H9 (cell line): ENCODE data around the gene OPRL1. TPM values are rescaled to one million over a fixed set of nuclear protein-coding genes. Genes with fewer than 3 reads are reported as not detected.

Experiments
- DNase-seq: peaks from one replicate; pipeline ENCODE4 v3.0.0-alpha.2; 2017
- H2AFZ ChIP-seq: one replicate; pipeline ENCODE4 v1.6.1; 2013; ENCODE audit warnings: mild to moderate bottlenecking, low read length, control low read depth, moderate library complexity
- H2AK5ac ChIP-seq: 2 replicates; pipeline ENCODE4 v1.6.1; 2013; ENCODE audit warnings: low read length, control low read depth, mixed read lengths; ENCODE audit not compliant: insufficient read length
- H2BK120ac ChIP-seq: one replicate; pipeline ENCODE4 v1.6.1; 2013; ENCODE audit warnings: low read depth, mild to moderate bottlenecking, low read length, control low read depth, inconsistent platforms; ENCODE audit not compliant: poor library complexity, severe bottlenecking
- H2BK12ac ChIP-seq: 2 replicates; pipeline ENCODE4 v1.6.1; 2013; ENCODE audit warnings: low read length, control low read depth, mixed read lengths, low read depth; ENCODE audit not compliant: insufficient read length
- H2BK15ac ChIP-seq: 2 replicates; pipeline ENCODE4 v1.6.1; 2013; ENCODE audit warnings: low read depth, low read length, control low read depth
- H2BK20ac ChIP-seq: one replicate; pipeline ENCODE4 v1.6.1; 2013; ENCODE audit warnings: low read depth, mild to moderate bottlenecking, low read length, control low read depth, inconsistent platforms; ENCODE audit not compliant: poor library complexity, severe bottlenecking
- H2BK5ac ChIP-seq: 2 replicates; pipeline ENCODE4 v1.6.1; 2013; ENCODE audit warnings: low read length, control low read depth, mixed read lengths; ENCODE audit not compliant: insufficient read length
- H3K14ac ChIP-seq: 2 replicates; pipeline ENCODE4 v1.6.1; 2013; ENCODE audit warnings: low read length, control low read depth; ENCODE audit not compliant: insufficient read depth
- H3K18ac ChIP-seq: 2 replicates; pipeline ENCODE4 v1.6.1; 2013; ENCODE audit warnings: low read depth, mild to moderate bottlenecking, mixed read lengths, low read length, control low read depth; ENCODE audit not compliant: insufficient read length
- H3K23ac ChIP-seq: 2 replicates; pipeline ENCODE4 v1.6.1; 2013; ENCODE audit warnings: low read length, control low read depth, mixed read lengths, low read depth; ENCODE audit not compliant: insufficient read length
- H3K23me2 ChIP-seq: 2 replicates; pipeline ENCODE4 v1.6.1; 2013; ENCODE audit warnings: low read depth, mild to moderate bottlenecking, mixed read lengths, low read length, control low read depth; ENCODE audit not compliant: insufficient read length, poor library complexity, severe bottlenecking
- H3K27ac ChIP-seq: 2 replicates; pipeline ENCODE4 v1.5.1; 2013; ENCODE audit warnings: low read length, control low read depth, mixed read lengths, low read depth; ENCODE audit not compliant: insufficient read length
- H3K27me3 ChIP-seq: 2 replicates; pipeline ENCODE4 v1.6.1; 2013; ENCODE audit warnings: low read length, control low read depth, inconsistent platforms; ENCODE audit not compliant: insufficient read depth
- H3K4ac ChIP-seq: 2 replicates; pipeline ENCODE4 v1.6.1; 2013; ENCODE audit warnings: low read depth, mild to moderate bottlenecking, control low read depth, inconsistent platforms, low read length, moderate library complexity
- H3K4me1 ChIP-seq: 2 replicates; pipeline ENCODE4 v1.6.1; 2013; ENCODE audit warnings: low read length, control low read depth, inconsistent platforms; ENCODE audit not compliant: insufficient read depth
- H3K4me2 ChIP-seq: 2 replicates; pipeline ENCODE4 v1.6.1; 2013; ENCODE audit warnings: low read length, control low read depth, mixed read lengths; ENCODE audit not compliant: insufficient read length, insufficient read depth
- H3K56ac ChIP-seq: 2 replicates; pipeline ENCODE4 v1.6.1; 2013; ENCODE audit warnings: low read depth, mild to moderate bottlenecking, mixed read lengths, low read length, control low read depth; ENCODE audit not compliant: insufficient read length
- H3K79me1 ChIP-seq: 2 replicates; pipeline ENCODE4 v1.6.1; 2013; ENCODE audit warnings: low read depth, mild to moderate bottlenecking, moderate library complexity, low read length, control low read depth, inconsistent platforms; ENCODE audit not compliant: insufficient read depth, poor library complexity, severe bottlenecking
- H3K79me2 ChIP-seq: 2 replicates; pipeline ENCODE4 v1.6.1; 2013; ENCODE audit warnings: low read length, control low read depth, inconsistent platforms; ENCODE audit not compliant: insufficient read depth
- H3K9ac ChIP-seq: 2 replicates; pipeline ENCODE4 v1.6.1; 2013; ENCODE audit warnings: low read length, control low read depth, mixed read lengths; ENCODE audit not compliant: insufficient read length; ENCODE audit errors: extremely low read depth
- H3K9me3 ChIP-seq: one replicate; pipeline ENCODE4 v1.6.1; 2013; ENCODE audit warnings: low read depth, low read length, inconsistent platforms; ENCODE audit not compliant: control insufficient read depth
- H3T11ph ChIP-seq: one replicate; pipeline ENCODE4 v1.6.1; 2013; ENCODE audit warnings: mild to moderate bottlenecking, low read length, control low read depth, inconsistent platforms
- H4K20me1 ChIP-seq: one replicate; pipeline ENCODE4 v1.6.1; 2013; ENCODE audit not compliant: control insufficient read depth, insufficient read length, insufficient read depth
- H4K5ac ChIP-seq: 2 replicates; pipeline ENCODE4 v1.6.1; 2013; ENCODE audit warnings: low read depth, mild to moderate bottlenecking, mixed read lengths, low read length, control low read depth; ENCODE audit not compliant: insufficient read length
- H4K8ac ChIP-seq: replicated peaks from 2 replicates; pipeline ENCODE4 v1.6.1; 2013; ENCODE audit warnings: low read length, control low read depth, mixed read lengths, low read depth; ENCODE audit not compliant: insufficient read length
- H4K91ac ChIP-seq: 2 replicates; pipeline ENCODE4 v1.6.1; 2013; ENCODE audit warnings: low read depth, mild to moderate bottlenecking, moderate library complexity, mixed read lengths, low read length, control low read depth; ENCODE audit not compliant: insufficient read length
- H3K27ac Mint-ChIP-seq, 3 experiments: 2 replicates in 2 of 3; 3 replicates in 1 of 3; pipeline ENCODE4 v1.8.0; 2020 to 2021; ENCODE audit warnings: mixed read lengths in 3 of 3, mild to moderate bottlenecking in 1 of 3, moderate library complexity in 1 of 3
- H3K27me3 Mint-ChIP-seq: 2 replicates; pipeline ENCODE4 v1.8.0; 2021; ENCODE audit warnings: low read depth, mild to moderate bottlenecking, moderate library complexity, mixed read lengths
- H3K36me3 Mint-ChIP-seq, 3 experiments: 2 replicates in 2 of 3; 3 replicates in 1 of 3; pipeline ENCODE4 v1.8.0; 2020 to 2021; ENCODE audit warnings: low read depth in 3 of 3, mixed read lengths in 3 of 3; ENCODE audit not compliant: insufficient read depth in 1 of 3
- H3K4me1 Mint-ChIP-seq, 2 experiments: 2 replicates each; pipeline ENCODE4 v1.8.0; 2020; ENCODE audit warnings: mixed read lengths in 2 of 2
- H3K4me3 Mint-ChIP-seq, 2 experiments: 2 replicates in 1 of 2; 3 replicates in 1 of 2; pipeline ENCODE4 v1.8.0; 2020 to 2021; ENCODE audit warnings: mild to moderate bottlenecking in 2 of 2, mixed read lengths in 2 of 2, moderate library complexity in 1 of 2
- H3K9me3 Mint-ChIP-seq, 2 experiments: 2 replicates in 1 of 2; 3 replicates in 1 of 2; pipeline ENCODE4 v1.8.0; 2020; ENCODE audit warnings: mild to moderate bottlenecking in 2 of 2, mixed read lengths in 2 of 2, moderate library complexity in 1 of 2
- CTCF ChIP-seq: fragments of 200-600 bp; sonication (generic); conservative IDR thresholded peaks from 3 replicates; pipeline ENCODE4 v1.8.0; 2021; ENCODE audit warnings: antibody characterized with exemption, mild to moderate bottlenecking
- WGBS: extraction: QIAGEN DNeasy Blood & Tissue Kit; methylation state at CpG from one replicate; pipeline ENCODE4 v1.1.7; 2013; ENCODE audit warnings: missing lambda C conversion rate, low lambda C conversion rate, mixed read lengths; ENCODE audit not compliant: insufficient read length; ENCODE audit errors: extremely low coverage; 5-methylcytosine and 5-hydroxymethylcytosine counted together
- total RNA-seq: library from RNA; stranded (reverse); gene quantifications from 2 replicates; pipeline ENCODE4 v1.2.1, GENCODE V29; 2021

Gene OPRL1
- total RNA-seq, 1 experiment from 2014 or later, result 0.90 TPM

GRCh38 chr20:64039293-64040160 lies 40.4 kb upstream of the OPRL1 start:
- H3K23me2 ChIP-seq, result peaks cover 14% of the 10 kb centered on the region
- no peak; the same call in 2 of the 3 replicates for TF ChIP-seq CTCF
- Mint-ChIP-seq H3K36me3 (peaks cover 0 to 3% (median 1%) of the 10 kb centered on the region in 3 experiments; a peak in 4 of 7 replicates), H3K4me1 (peaks cover 25 to 27% of the 10 kb centered on the region in 2 experiments), H3K27ac (no peak overlapping the region), H3K9me3 (peaks cover 0 to 2% of the 10 kb centered on the region in 2 experiments; a peak in 2 of 5 replicates), H3K4me3 (peak overlapping the region; percentile 57 to 79), H3K27me3 (peaks cover 55% of the 10 kb centered on the region)
- H3K79me1 ChIP-seq, result no peaks in the 10 kb centered on the region
- H2AK5ac ChIP-seq, result no peak overlapping the region
- no CpG with 5 or more reads among the region's 17 CpGs for WGBS
- H3K56ac ChIP-seq, result no peak overlapping the region
- H2BK20ac ChIP-seq, result no peak overlapping the region
- no peak for DNase-seq
- H2BK5ac ChIP-seq, result no peak overlapping the region
- no peak overlapping the region for H3K18ac ChIP-seq
- H3K4me1 ChIP-seq, result peaks cover 5% of the 10 kb centered on the region
- H3K9me3 ChIP-seq, result no peaks in the 10 kb centered on the region
- no peak overlapping the region for H4K5ac ChIP-seq
- H3K14ac ChIP-seq, result no peak overlapping the region; the same call in 1 of the 2 replicates
- no peak overlapping the region for H3K9ac ChIP-seq
- H2BK120ac ChIP-seq, result no peak overlapping the region
- H3K4me2 ChIP-seq, result peak overlapping the region; percentile 32
- no peak overlapping the region for H3K27ac ChIP-seq
- H2BK12ac ChIP-seq, result no peak overlapping the region
- H3K27me3 ChIP-seq, result peaks cover 13% of the 10 kb centered on the region; the same call in 1 of the 2 replicates
- no peaks in the 10 kb centered on the region for H3K79me2 ChIP-seq
- no peak overlapping the region for H3K23ac ChIP-seq
- no peak overlapping the region for H3K4ac ChIP-seq
- no peak overlapping the region for H3T11ph ChIP-seq
- H4K8ac ChIP-seq, result no peak overlapping the region
- no peak overlapping the region for H2BK15ac ChIP-seq
- H4K91ac ChIP-seq, result no peak overlapping the region
- no peak overlapping the region for H2AFZ ChIP-seq
- no peaks in the 10 kb centered on the region for H4K20me1 ChIP-seq
